Measurements from ENCODE around the gene GPRIN3.

Gene GPRIN3

GRCh38 chr4:89356086-89356485 is 48.5 kb upstream of the GPRIN3 start (continued):
- TF ChIP-seq ZNF513 (tag by site-specific recombination; IDR thresholded peaks at IDR 0.05) (no peak), ZNF184 (tag by site-specific recombination; IDR thresholded peaks at IDR 0.05) (no peak), BCL11A (tag by site-specific recombination; IDR thresholded peaks at IDR 0.05; ENCODE audit: low read depth) (no peak), ZNF266 (tag by site-specific recombination; IDR thresholded peaks at IDR 0.05; ENCODE audit: low read depth) (no peak), ZIC2 (tag by site-specific recombination; IDR thresholded peaks at IDR 0.05) (no peak), ZNF146 (tag by site-specific recombination; IDR thresholded peaks at IDR 0.05) (no peak), ZNF280D (tag by site-specific recombination; IDR thresholded peaks at IDR 0.05) (no peak), ZNF677 (tag by site-specific recombination; IDR thresholded peaks at IDR 0.05) (no peak), ZNF398 (tag by site-specific recombination; IDR thresholded peaks at IDR 0.05) (no peak), ZNF394 (tag by site-specific recombination; IDR thresholded peaks at IDR 0.05; ENCODE audit: borderline replicate concordance) (no peak), ZNF792 (tag by site-specific recombination; IDR thresholded peaks at IDR 0.05) (no peak), ZNF544 (tag by site-specific recombination; IDR thresholded peaks at IDR 0.05) (no peak), ZNF747 (tag by site-specific recombination; IDR thresholded peaks at IDR 0.05) (no peak), ZNF140 (tag by site-specific recombination; IDR thresholded peaks at IDR 0.05) (no peak), ZNF354C (tag by site-specific recombination; IDR thresholded peaks at IDR 0.05; ENCODE audit: borderline replicate concordance, low read depth) (no peak), TRIM28 (IDR thresholded peaks at IDR 0.05; ENCODE audit: borderline replicate concordance, low read length) (no peak), ZNF335 (tag by site-specific recombination; conservative IDR thresholded peaks at IDR 0.05) (no peak), ZSCAN5A (tag by site-specific recombination; IDR thresholded peaks at IDR 0.05) (no peak), ZNF707 (tag by site-specific recombination; IDR thresholded peaks at IDR 0.05) (no peak), ZNF530 (tag by site-specific recombination; IDR thresholded peaks at IDR 0.05; ENCODE audit: low read depth) (no peak), YY1 (tag by site-specific recombination; IDR thresholded peaks at IDR 0.05) (no peak), ZSCAN30 (tag by site-specific recombination; IDR thresholded peaks at IDR 0.05) (no peak), GLI4 (tag by site-specific recombination; IDR thresholded peaks at IDR 0.05) (no peak), ZNF416 (tag by site-specific recombination; IDR thresholded peaks at IDR 0.05) (no peak), ZNF560 (tag by site-specific recombination; IDR thresholded peaks at IDR 0.05; ENCODE audit: borderline replicate concordance) (no peak), ZNF223 (tag by site-specific recombination; IDR thresholded peaks at IDR 0.05) (no peak), IKZF3 (tag by site-specific recombination; IDR thresholded peaks at IDR 0.05) (peak; percentile 80; the same call in 1 of the 2 replicates), MYNN (tag by site-specific recombination; IDR thresholded peaks at IDR 0.05; ENCODE audit: borderline replicate concordance) (no peak)
- TF ChIP-seq, protein P1, sequence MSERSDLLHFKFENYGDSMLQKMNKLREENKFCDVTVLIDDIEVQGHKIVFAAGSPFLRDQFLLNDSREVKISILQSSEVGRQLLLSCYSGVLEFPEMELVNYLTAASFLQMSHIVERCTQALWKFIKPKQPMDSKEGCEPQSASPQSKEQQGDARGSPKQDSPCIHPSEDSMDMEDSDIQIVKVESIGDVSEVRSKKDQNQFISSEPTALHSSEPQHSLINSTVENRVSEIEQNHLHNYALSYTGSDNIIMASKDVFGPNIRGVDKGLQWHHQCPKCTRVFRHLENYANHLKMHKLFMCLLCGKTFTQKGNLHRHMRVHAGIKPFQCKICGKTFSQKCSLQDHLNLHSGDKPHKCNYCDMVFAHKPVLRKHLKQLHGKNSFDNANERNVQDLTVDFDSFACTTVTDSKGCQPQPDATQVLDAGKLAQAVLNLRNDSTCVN (tag by site-specific recombination; optimal IDR thresholded peaks at IDR 0.05): no peak
- TF ChIP-seq, protein P2, sequence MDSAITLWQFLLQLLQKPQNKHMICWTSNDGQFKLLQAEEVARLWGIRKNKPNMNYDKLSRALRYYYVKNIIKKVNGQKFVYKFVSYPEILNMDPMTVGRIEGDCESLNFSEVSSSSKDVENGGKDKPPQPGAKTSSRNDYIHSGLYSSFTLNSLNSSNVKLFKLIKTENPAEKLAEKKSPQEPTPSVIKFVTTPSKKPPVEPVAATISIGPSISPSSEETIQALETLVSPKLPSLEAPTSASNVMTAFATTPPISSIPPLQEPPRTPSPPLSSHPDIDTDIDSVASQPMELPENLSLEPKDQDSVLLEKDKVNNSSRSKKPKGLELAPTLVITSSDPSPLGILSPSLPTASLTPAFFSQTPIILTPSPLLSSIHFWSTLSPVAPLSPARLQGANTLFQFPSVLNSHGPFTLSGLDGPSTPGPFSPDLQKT (IDR thresholded peaks at IDR 0.05; ENCODE audit: borderline replicate concordance, low read depth, low read length): no peak
- TF ChIP-seq, protein P3, sequence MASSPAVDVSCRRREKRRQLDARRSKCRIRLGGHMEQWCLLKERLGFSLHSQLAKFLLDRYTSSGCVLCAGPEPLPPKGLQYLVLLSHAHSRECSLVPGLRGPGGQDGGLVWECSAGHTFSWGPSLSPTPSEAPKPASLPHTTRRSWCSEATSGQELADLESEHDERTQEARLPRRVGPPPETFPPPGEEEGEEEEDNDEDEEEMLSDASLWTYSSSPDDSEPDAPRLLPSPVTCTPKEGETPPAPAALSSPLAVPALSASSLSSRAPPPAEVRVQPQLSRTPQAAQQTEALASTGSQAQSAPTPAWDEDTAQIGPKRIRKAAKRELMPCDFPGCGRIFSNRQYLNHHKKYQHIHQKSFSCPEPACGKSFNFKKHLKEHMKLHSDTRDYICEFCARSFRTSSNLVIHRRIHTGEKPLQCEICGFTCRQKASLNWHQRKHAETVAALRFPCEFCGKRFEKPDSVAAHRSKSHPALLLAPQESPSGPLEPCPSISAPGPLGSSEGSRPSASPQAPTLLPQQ (tag by site-specific recombination; IDR thresholded peaks at IDR 0.05): no peak

All from HEK293 (cell line).